ENCODE results near the gene SGK2. TPM values are rescaled to one million over a fixed set of nuclear protein-coding genes. Genes with fewer than 3 reads are reported as not detected.

Gene SGK2
- polyA plus RNA-seq, 2 of the 4 experiments (the other 2 are of a cell fraction), result 9.4 to 12.2 TPM

DNA sequence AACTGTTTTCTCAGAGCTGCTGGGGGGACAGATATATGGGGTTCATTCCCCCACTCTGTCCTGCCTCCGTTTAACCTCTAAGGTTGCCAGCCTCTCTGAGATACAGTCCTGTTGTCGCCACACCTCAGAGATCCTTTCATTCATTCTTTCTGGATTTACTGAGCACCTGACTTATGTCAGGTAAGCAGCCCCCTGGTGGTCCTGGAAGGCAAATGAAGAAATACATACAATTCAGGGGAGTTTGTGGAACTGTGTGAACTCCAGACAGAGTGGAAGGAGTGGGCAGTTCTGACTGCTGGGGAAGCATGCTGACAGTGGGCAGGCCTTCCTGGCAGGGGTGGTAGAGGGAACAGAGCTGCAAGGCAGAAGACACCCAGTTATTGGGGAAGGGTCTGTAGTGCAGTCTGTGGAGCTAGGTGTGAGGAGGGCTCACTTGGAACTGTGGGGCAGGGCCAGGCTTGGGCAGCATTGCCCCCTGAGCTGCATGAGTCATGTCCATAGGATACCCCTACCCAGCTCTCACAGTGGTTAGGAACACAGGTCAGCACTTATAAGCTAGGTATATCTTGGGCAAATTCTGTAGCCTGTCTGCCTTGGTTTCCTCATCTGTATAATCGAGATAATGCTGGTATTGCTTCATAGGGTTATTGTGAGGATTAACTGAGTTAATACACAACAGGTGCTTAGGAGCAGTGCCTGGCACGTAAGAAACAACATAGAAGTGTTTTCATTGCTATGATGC lies 12.8 kb upstream of the SGK2 start:
- 61% methylated on average over 4 of the region's 4 CpGs for WGBS (ENCODE audit: missing lambda C conversion rate)
- no peak for DNase-seq (ENCODE audit: low read depth in 1 of 2, low spot score in 1 of 2)
- ATAC-seq, result no peak
- no peak overlapping the region for H3K4me3 ChIP-seq
- H3K9me3 ChIP-seq, result peaks cover 6% of the 10 kb centered on the region; the same call in 1 of the 3 replicates
- no peak overlapping the region for H3K27ac ChIP-seq
- ChIA-PET POLR2A (no interaction called here), CTCF (interaction anchor here (0.6 to 1.8 kb wide), 8 partner anchors 9 to 981 kb away, joined by 3 to 15 read pairs (median 4); no protein-coding TSS in a partner anchor)
- H3K4me2 ChIP-seq, result no peak overlapping the region
- H3K4me1 ChIP-seq, result peaks cover 6% of the 10 kb centered on the region; the same call in 2 of the 3 replicates
- no peak for TF ChIP-seq BHLHE40 (IDR thresholded peaks at IDR 0.05; ENCODE audit: low read depth, low read length)
- TF ChIP-seq JUN (IDR thresholded peaks at IDR 0.05), result no peak
- no peak for TF ChIP-seq FOXS1 (CRISPR knock-in tag; IDR thresholded peaks at IDR 0.05)
- no peak for TF ChIP-seq RNF2 (IDR thresholded peaks at IDR 0.05; ENCODE audit: borderline replicate concordance, low read depth)
- TF ChIP-seq RCOR1 (IDR thresholded peaks at IDR 0.05; ENCODE audit: low read depth, low read length), result no peak
- TF ChIP-seq ZFP36 (IDR thresholded peaks at IDR 0.05; ENCODE audit: borderline replicate concordance, partially characterized antibody), result no peak
- no peak for TF ChIP-seq MAFK (IDR thresholded peaks at IDR 0.05; ENCODE audit: partially characterized antibody)
- TF ChIP-seq ZC3H11A (IDR thresholded peaks at IDR 0.05), result no peak
- TF ChIP-seq KDM1A (IDR thresholded peaks at IDR 0.05; ENCODE audit: low read depth), result no peak
- no peak for TF ChIP-seq FOSL2 (IDR thresholded peaks at IDR 0.05)
- no peak for TF ChIP-seq FOSL2 (CRISPR knock-in tag; IDR thresholded peaks at IDR 0.05)
- TF ChIP-seq, protein P1, sequence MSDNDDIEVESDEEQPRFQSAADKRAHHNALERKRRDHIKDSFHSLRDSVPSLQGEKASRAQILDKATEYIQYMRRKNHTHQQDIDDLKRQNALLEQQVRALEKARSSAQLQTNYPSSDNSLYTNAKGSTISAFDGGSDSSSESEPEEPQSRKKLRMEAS (IDR thresholded peaks at IDR 0.05), result no peak
- no peak for FAIRE-seq

DNA sequence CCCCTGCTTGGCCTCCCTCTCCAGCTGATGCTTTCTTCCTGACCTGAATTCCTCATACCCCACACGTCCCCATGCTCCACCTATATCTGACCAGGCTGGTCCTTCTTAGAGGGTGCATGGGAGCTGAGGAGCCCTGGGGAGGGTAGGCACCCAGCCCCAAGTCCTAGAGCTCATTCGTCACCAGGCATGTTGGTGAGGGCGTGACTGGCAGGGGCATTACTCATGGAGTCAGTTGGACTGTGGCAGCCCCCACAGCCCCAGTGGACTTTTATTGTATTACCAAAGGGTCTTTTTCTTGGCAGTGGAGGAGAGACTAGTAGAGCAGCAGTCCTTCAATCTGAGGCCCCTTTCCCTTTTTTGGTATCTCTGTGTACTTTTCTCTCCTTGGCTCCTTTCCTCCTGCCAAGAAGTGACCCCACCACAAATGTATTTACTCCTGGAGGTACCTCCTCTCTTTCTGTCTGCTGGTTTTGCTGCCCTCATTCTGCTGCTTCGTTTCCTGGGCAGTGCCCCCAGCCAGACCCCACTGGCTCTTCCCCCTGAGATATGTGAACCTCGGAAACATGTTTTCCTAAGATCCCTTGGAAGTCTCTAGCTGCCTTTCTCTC lies 10.4 kb upstream of the SGK2 start:
- 64% methylated on average over 5 of the region's 5 CpGs for WGBS (ENCODE audit: missing lambda C conversion rate)
- H3K4me2 ChIP-seq, result no peak overlapping the region
- no peak overlapping the region for H3K27ac ChIP-seq
- no peak for FAIRE-seq
- POLR2A ChIA-PET, result no interaction called here
- no peak overlapping the region for H3K4me3 ChIP-seq
- no peaks in the 10 kb centered on the region for H3K4me1 ChIP-seq
- no peak for DNase-seq (ENCODE audit: low read depth in 1 of 2, low spot score in 1 of 2)
- CTCF ChIA-PET, result interaction anchor here (0.6 to 2.8 kb wide), 4 partner anchors 10 to 118 kb away, joined by 3 to 24 read pairs (median 4); no protein-coding TSS in a partner anchor
- H3K9me3 ChIP-seq, result peaks cover 6% of the 10 kb centered on the region; the same call in 1 of the 3 replicates
- no peak for TF ChIP-seq ZC3H11A (IDR thresholded peaks at IDR 0.05)
- ATAC-seq, result no peak

DNA sequence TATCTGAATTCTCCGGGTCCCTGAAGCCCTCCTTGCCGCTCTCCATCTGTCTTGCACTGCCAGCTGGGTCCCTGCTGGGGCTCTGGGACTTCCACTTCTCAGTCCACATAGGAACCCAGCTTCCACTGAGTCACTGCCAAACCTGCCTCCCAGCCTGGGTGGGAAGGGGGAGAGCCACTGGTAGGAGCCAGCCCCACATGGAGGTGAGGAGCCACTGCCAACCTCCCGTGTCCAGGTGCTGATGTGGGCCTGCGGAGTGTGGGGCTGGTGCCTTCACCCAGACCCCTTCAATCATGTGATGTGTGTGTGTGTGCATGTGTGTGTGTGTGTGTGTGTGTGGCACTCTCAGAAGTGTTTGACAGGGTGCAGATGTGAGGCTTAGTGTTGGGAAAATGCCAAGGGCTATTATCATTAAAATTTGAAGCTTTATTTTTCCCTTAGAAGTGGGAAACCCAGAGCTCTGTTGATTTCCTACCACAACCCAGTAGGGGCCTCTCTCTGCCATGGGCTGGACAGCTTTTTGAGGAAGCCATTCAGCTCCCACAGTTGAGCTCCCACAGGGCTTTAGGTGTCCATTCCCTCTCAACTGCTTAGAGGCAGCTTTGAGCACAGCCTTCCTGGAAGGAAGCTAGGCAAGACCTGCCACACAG lies 9.3 kb upstream of the SGK2 start:
- no peaks in the 10 kb centered on the region for H3K4me1 ChIP-seq
- peaks cover 6% of the 10 kb centered on the region; the same call in 1 of the 3 replicates for H3K9me3 ChIP-seq
- DNase-seq (ENCODE audit: low read depth in 1 of 2, low spot score in 1 of 2), result no peak
- H3K27ac ChIP-seq, result no peak overlapping the region
- no peak for ATAC-seq
- 83% methylated on average over 3 of the region's 4 CpGs for WGBS (ENCODE audit: missing lambda C conversion rate)
- FAIRE-seq, result no peak
- ChIA-PET POLR2A (interaction anchor here (0.7 kb wide), 1 partner anchor 9 kb away, joined by 3 read pairs; no protein-coding TSS in a partner anchor), CTCF (interaction anchor here (0.6 to 2.8 kb wide), 5 partner anchors 9 to 531 kb away, joined by 3 to 24 read pairs (median 3); no protein-coding TSS in a partner anchor)
- no peak overlapping the region for H3K4me3 ChIP-seq
- no peak for TF ChIP-seq MYC (IDR thresholded peaks at IDR 0.05; ENCODE audit: borderline replicate concordance, low read length)
- no peak for TF ChIP-seq CHD4 (IDR thresholded peaks at IDR 0.05; ENCODE audit: borderline replicate concordance)
- no peak overlapping the region for H3K4me2 ChIP-seq

DNA sequence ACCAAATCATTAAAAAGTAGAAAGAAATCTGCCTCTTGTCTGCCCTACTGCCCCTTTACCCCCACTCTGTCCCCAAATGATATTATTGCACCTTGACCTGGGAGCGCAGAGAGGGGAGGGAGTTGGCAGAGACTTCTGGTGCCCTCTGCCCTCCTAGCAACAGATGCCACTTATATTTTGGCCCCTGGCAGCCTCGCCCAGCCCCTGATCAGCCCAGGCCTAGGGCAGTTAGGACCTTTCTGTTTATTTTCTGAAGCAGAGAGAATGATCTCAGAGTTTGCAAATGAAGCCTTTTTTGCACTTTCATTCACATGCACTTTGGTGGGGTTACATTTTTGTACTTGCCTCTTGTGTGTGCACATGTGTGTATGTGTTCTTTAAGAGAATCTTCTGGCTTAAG lies 8.4 kb upstream of the SGK2 start:
- no peak for FAIRE-seq
- CTCF ChIA-PET, result interaction anchor here (1.4 to 4.6 kb wide), 4 partner anchors 12 to 530 kb away, joined by 3 to 27 read pairs (median 14); no protein-coding TSS in a partner anchor
- WGBS (ENCODE audit: missing lambda C conversion rate), result 69% methylated on average over 2 of the region's 2 CpGs
- H3K4me1 ChIP-seq, result no peaks in the 10 kb centered on the region
- H3K27ac ChIP-seq, result no peak overlapping the region
- POLR2A ChIA-PET, result no interaction called here
- H3K9me3 ChIP-seq, result peaks cover 6% of the 10 kb centered on the region; the same call in 1 of the 3 replicates
- no peak overlapping the region for H3K4me3 ChIP-seq
- no peak overlapping the region for H3K4me2 ChIP-seq
- no peak for DNase-seq (ENCODE audit: low read depth in 1 of 2, low spot score in 1 of 2)
- no peak for ATAC-seq
- TF ChIP-seq CBX8 (IDR thresholded peaks at IDR 0.05), result no peak
- TF ChIP-seq KDM5A (IDR thresholded peaks at IDR 0.05), result no peak
- TF ChIP-seq, protein P1 (IDR thresholded peaks at IDR 0.05), result no peak
- TF ChIP-seq, protein P2, sequence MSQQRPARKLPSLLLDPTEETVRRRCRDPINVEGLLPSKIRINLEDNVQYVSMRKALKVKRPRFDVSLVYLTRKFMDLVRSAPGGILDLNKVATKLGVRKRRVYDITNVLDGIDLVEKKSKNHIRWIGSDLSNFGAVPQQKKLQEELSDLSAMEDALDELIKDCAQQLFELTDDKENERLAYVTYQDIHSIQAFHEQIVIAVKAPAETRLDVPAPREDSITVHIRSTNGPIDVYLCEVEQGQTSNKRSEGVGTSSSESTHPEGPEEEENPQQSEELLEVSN (IDR thresholded peaks at IDR 0.05; ENCODE audit: borderline replicate concordance, low read depth), result no peak
- no peak for TF ChIP-seq EHMT2 (IDR thresholded peaks at IDR 0.05; ENCODE audit: low read depth)
- no peak for TF ChIP-seq SMC3 (IDR thresholded peaks at IDR 0.05)
- TF ChIP-seq RFX5 (IDR thresholded peaks at IDR 0.05), result no peak
- TF ChIP-seq MAFK (IDR thresholded peaks at IDR 0.05; ENCODE audit: partially characterized antibody), result no peak
- TF ChIP-seq CHD2 (IDR thresholded peaks at IDR 0.05; ENCODE audit: low read length, partially characterized antibody), result no peak
- TF ChIP-seq, protein P3, sequence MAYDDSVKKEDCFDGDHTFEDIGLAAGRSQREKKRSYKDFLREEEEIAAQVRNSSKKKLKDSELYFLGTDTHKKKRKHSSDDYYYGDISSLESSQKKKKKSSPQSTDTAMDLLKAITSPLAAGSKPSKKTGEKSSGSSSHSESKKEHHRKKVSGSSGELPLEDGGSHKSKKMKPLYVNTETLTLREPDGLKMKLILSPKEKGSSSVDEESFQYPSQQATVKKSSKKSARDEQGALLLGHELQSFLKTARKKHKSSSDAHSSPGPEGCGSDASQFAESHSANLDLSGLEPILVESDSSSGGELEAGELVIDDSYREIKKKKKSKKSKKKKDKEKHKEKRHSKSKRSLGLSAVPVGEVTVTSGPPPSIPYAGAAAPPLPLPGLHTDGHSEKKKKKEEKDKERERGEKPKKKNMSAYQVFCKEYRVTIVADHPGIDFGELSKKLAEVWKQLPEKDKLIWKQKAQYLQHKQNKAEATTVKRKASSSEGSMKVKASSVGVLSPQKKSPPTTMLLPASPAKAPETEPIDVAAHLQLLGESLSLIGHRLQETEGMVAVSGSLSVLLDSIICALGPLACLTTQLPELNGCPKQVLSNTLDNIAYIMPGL (CRISPR knock-in tag; IDR thresholded peaks at IDR 0.05; ENCODE audit: borderline replicate concordance), result no peak
- TF ChIP-seq FOXS1 (CRISPR knock-in tag; IDR thresholded peaks at IDR 0.05), result no peak
- no peak for TF ChIP-seq RARB (CRISPR knock-in tag; IDR thresholded peaks at IDR 0.05)
